Measurements from ENCODE around the gene FAM83E. TPM values are rescaled to one million over a fixed set of nuclear protein-coding genes. Genes with fewer than 3 reads are reported as not detected.

The FAM83E gene
- total RNA-seq, 2 donors from 2014 or later = 3.5 to 13.7 TPM

DNA sequence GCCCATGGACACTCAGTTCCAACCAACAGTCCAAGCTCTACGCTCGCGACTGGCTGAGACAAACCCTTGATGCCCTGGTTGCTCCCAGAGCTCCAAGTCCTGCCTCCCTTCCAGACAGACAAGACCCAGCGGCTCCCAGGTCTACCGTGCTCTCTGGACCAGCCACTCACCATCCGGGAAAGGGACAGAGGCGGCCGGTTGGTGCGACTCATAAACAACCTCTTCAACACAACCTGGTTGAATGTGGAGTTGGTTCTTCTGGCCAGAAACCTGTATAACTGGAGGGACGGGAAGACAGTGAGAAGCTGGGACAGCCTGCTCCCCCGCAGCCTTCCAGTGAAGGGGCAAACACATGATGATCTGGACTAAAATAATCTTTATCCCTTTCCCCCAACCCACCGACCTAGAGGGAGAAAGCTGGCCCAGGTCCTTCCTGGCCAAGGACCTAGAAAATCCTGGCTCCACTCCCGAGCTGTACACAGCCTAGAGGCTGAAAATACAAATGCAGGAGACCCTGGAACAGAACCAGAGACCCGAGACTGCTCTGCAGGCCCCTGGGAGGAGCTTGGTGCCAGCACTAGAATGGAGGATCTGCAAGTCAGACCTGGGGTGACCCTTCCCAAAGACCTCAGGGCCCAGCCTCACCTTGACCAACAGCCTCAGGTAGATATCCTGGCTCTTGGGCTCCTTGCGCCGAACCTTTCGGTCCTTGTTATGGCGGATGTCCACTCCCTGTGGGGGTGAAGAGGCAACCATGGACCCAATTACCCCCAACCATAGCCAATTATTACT lies 2.5 kb upstream of the FAM83E start:
- peak overlapping the region; percentile 97 to 99 for H3K27ac Mint-ChIP-seq
- peaks cover 12% of the 10 kb centered on the region for H3K36me3 Mint-ChIP-seq
- H3K4me1 Mint-ChIP-seq (ENCODE audit: low read depth in 2 of 2) = peaks cover 41 to 46% of the 10 kb centered on the region in 2 donors
- H3K27me3 Mint-ChIP-seq = no peaks in the 10 kb centered on the region
- peak overlapping the region; percentile 96 for H3K4me3 Mint-ChIP-seq
- no peak for ATAC-seq
- no peak for DNase-seq (ENCODE audit: low spot score)
- H3K9me3 Mint-ChIP-seq = no peaks in the 10 kb centered on the region

DNA sequence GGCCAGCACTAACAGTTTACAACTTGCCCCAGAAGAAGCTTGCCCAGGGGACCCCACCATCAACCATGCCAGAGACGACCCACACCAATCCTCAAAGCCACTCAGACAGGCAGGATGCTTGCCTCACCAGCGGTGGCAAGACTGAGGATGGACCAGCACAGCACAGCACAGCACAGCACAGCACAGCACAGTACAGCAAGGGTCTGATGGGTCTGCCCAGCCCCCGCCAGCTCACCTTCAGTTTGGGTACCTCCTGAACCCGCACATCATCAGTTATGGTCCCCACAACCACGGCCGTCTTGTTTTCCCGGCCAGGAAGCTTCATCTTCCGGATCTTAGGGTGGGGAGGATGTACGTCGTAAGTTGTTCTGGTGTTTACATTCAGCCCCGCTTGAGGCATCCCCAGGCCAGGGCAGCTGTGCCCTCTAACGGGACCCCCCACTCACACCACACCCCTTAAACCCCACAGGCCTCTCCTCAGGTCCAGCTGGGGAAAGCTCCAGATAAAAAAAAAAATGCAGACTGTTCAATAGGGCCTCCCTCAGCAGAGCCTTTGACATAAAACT lies 1.7 kb upstream of the FAM83E start:
- Mint-ChIP-seq H3K4me1 (ENCODE audit: low read depth in 2 of 2) (peaks cover 39 to 44% of the 10 kb centered on the region in 2 donors), H3K9me3 (no peaks in the 10 kb centered on the region), H3K27me3 (no peaks in the 10 kb centered on the region), H3K4me3 (peak overlapping the region; percentile 96), H3K27ac (peak overlapping the region; percentile 97 to 99), H3K36me3 (peaks cover 12% of the 10 kb centered on the region)
- DNase-seq (ENCODE audit: low spot score) (no peak), ATAC-seq (no peak)

DNA sequence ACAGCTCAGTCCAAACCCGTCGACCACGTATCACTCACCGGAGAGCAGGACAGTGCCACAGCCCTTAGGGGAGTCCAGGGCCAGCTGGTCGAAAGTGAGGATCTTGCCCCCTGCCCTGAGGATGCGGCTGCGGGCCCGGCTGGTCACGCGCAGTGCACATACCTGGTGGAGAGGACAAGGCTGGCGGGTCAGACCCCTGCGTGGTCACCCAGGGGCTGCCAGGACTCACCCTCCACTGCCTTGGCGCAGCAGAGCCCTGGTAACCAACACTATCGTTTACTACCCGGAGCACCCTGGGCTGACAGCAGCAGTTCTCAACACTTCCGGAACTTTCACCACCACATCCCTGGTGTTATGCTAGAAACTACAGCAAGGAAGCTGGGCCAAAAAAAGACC lies 1.2 kb upstream of the FAM83E start:
- peaks cover 12% of the 10 kb centered on the region for H3K36me3 Mint-ChIP-seq
- peak overlapping the region; percentile 96 for H3K4me3 Mint-ChIP-seq

DNA sequence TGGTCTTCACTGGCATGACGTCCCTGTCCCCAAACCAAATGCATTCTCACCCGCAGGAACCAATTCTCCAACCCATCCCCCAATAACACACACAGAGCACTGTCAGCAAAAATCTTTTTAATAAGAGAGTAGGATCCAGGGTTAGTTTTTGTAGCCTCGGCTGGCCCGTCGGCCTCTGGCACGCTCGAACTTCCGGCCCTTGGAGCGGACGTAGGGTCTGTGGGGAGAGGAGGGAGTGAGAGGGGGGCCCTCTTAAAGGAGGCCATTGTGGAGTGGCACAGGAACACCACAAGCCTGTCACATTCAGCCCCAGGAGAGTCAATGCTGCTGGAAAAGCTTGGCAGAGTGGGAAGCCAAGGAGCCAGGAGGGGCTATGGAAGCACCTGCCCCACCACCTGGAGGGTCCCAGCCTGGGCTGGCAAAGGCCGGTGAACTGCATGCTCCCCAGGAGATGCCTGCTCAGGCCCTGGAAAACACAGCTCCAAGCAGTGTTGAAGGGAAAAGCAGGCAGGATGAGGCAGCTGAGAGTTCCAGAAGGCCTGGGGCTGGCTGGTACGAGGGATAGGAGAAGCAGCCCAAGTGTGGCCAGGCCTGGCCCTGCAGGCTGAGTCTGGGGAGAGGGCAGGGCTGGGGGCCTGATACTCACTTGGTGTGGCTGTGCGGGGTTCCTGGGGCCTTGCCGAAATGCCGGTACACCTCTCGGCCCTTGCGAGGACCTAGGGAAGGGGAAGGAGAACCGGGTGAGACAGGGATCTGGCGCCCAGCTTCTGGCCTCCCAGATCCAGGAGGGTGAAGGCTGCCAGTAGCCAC lies 560 bp upstream of the FAM83E start:
- no peak for ATAC-seq
- Mint-ChIP-seq H3K27me3 (no peaks in the 10 kb centered on the region), H3K27ac (no peak overlapping the region), H3K4me1 (ENCODE audit: low read depth in 2 of 2) (peaks cover 36 to 40% of the 10 kb centered on the region in 2 donors), H3K4me3 (no peak overlapping the region), H3K36me3 (peaks cover 12% of the 10 kb centered on the region), H3K9me3 (no peaks in the 10 kb centered on the region)
- DNase-seq (ENCODE audit: low spot score) = no peak

More for the DNA sequence above, 1.2 kb upstream of the FAM83E start:
- peak overlapping the region; percentile 97 to 99 for H3K27ac Mint-ChIP-seq
- no peaks in the 10 kb centered on the region for H3K27me3 Mint-ChIP-seq
- ATAC-seq (no peak), DNase-seq (ENCODE audit: low spot score) (no peak)
- H3K9me3 Mint-ChIP-seq = no peaks in the 10 kb centered on the region
- peaks cover 36 to 40% of the 10 kb centered on the region in 2 donors for H3K4me1 Mint-ChIP-seq (ENCODE audit: low read depth in 2 of 2)

DNA sequence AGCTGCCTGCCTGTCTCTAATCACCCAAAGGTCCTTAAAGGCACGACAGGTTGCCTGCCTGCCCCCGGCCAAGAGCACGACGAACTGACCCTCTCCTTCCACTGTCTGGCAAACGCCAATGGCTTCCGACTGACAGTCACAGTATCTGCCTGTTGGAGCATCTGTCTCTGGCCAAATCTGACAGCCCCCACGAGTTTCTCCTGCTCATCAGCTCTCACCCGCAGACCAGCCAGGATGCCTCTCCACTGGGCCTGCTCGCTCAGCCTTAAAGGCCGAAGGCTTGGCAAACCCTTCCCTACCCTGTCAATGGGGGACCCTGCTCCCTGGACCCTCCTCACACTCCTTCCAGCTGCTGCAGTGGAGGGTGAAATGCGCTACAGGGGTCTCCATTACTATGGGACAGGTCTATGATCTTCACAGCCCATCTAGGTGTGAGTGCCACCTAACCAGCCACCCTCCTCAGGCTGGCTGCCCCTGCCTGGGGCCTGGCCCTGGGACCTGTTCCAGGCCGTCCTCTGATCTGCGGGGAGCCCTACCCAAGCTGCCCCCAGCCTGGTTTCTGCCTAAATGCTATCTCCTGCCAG lies 932 bp downstream of the FAM83E start:
- ATAC-seq = peak in 1 of 2 donors; percentile 0
- DNase-seq (ENCODE audit: low spot score) = no peak
- H3K27me3 Mint-ChIP-seq = no peaks in the 10 kb centered on the region
- H3K4me1 Mint-ChIP-seq (ENCODE audit: low read depth in 2 of 2) = peaks cover 26 to 27% of the 10 kb centered on the region in 2 donors
- no peak overlapping the region for H3K4me3 Mint-ChIP-seq
- H3K9me3 Mint-ChIP-seq = no peaks in the 10 kb centered on the region
- H3K27ac Mint-ChIP-seq = peak overlapping the region in 1 of 2 donors; percentile 71
- peaks cover 12% of the 10 kb centered on the region for H3K36me3 Mint-ChIP-seq

DNA sequence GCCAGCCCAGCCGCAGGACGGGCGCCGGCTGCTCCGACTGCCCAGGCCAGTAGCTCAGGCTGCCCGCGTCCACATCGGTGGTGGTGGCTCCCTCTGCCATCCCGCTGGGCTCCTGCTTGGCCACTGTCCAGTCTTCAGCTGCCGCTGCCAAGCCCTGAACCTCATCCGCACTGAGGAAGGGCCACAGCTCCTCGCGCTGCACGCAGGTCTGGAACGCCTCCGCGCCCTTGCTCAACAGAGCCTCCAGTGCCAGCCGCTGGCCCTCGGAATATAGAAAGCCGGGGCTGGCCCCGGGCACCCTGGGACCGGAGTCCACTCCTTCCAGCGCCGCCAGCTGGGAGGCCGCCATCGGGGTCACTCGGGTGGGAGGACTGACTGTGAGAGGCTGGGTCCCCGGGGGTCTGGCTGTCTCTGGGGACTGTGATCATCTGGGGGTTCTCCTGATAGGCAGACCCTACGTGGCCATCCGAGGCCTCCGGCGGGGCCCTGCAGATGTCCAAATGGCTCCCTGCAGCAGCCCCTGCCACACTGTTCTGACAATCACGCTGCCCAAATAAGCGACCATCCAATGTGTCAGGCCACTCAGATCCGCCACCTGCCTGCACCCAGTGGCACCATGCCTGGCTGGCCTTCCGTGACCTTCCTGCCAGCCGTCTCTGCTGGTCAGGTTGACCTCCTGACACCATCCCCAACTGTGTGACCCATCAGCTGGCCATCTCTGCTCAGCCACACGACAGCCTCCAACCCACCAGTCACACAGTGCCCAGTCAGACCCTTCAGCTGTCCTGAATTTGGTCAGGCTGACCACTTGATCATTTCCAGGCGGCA lies 1.6 kb downstream of the FAM83E start:
- Mint-ChIP-seq H3K27ac (peak overlapping the region in 1 of 2 donors; percentile 71), H3K27me3 (no peaks in the 10 kb centered on the region), H3K4me1 (ENCODE audit: low read depth in 2 of 2) (peaks cover 21% of the 10 kb centered on the region in 2 donors), H3K36me3 (peaks cover 5% of the 10 kb centered on the region), H3K4me3 (no peak overlapping the region), H3K9me3 (no peaks in the 10 kb centered on the region)
- ATAC-seq (peak; percentile 3 to 17), DNase-seq (ENCODE audit: low spot score) (no peak)

DNA sequence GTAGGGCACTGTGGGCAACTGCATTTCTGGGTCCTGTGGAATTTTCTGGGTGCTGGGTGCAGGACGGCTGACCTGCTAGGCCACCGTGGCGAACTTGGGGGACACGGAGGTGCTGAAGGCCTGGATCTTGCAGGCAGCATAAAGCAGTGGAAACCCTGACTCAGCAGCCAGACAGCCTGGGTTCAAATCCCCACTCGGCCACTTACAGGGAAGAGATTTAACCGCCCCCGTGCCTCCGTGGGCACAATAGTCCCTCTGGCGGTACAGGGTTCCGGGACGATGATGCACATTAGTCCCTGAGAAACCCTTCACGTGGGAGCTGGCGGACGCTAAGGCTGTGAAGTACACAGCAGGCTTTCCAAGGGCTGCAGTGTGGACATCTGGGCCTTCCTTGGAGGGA lies 3.0 kb downstream of the FAM83E start:
- no peak overlapping the region for H3K4me3 Mint-ChIP-seq
- H3K36me3 Mint-ChIP-seq = no peaks in the 10 kb centered on the region
- H3K4me1 Mint-ChIP-seq (ENCODE audit: low read depth in 2 of 2) = peaks cover 12 to 16% of the 10 kb centered on the region in 2 donors
- no peaks in the 10 kb centered on the region for H3K27me3 Mint-ChIP-seq
- H3K27ac Mint-ChIP-seq = no peak overlapping the region
- no peak for ATAC-seq
- DNase-seq (ENCODE audit: low spot score) = no peak
- no peaks in the 10 kb centered on the region for H3K9me3 Mint-ChIP-seq

DNA sequence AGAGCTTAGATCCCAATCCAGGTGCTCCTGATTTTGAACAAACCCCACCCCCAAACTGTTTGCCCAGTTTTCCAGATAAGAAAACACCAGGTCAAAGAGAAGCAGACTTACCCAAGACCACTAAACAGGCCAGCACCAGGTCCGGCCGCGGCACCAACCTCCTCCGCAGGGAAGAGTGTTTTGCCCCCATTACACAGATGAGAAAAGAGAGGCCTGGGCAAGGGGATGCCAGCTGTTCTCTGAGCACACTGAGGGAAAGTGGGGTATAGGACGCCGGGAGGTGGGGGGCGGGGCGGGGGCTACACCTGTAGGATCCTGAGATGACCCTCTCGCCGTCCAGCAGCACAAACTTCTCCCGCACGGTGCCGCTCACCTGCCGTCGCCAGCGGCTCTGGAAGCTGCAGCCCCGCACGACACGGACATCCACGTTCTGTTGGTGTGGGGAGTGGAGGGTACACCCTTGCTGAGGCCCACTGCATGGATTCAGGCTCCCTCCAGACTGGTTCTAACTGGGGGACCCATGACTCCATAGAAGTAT lies 5.2 kb downstream of the FAM83E start:
- no peak for DNase-seq (ENCODE audit: low spot score)
- Mint-ChIP-seq H3K4me3 (no peak overlapping the region), H3K36me3 (no peaks in the 10 kb centered on the region), H3K27ac (no peak overlapping the region), H3K9me3 (no peaks in the 10 kb centered on the region), H3K27me3 (no peaks in the 10 kb centered on the region), H3K4me1 (ENCODE audit: low read depth in 2 of 2) (peaks cover 6% of the 10 kb centered on the region in 2 donors)
- no peak for ATAC-seq

DNA sequence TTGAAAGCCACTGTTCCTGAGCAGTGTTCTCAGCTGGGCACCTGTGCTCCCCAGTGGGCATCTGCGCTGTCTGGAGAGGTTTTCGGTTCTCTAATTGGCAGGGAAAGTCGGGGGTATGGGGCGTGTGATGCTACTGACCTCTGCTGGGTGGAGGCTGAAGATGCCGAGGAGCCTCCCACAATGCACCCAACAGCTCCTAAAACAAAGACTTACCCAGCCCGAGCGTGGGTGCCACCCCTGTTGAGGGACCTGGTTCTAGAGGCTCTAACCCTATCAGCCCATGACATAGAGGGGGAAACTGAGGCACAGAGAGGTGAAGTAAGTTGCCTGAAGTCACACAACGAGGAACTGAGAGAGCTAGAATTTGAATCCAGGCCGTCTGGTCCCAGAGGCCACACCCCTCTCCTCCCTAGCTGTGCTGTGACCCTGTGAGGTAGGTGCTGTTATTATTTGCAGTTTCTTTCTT lies 6.0 kb downstream of the FAM83E start:
- ATAC-seq = peak; percentile 48 to 56
- Mint-ChIP-seq H3K9me3 (no peaks in the 10 kb centered on the region), H3K27me3 (no peaks in the 10 kb centered on the region), H3K36me3 (no peaks in the 10 kb centered on the region), H3K27ac (no peak overlapping the region), H3K4me3 (no peak overlapping the region), H3K4me1 (ENCODE audit: low read depth in 2 of 2) (peaks cover 3% of the 10 kb centered on the region in 2 donors)
- no peak for DNase-seq (ENCODE audit: low spot score)

DNA sequence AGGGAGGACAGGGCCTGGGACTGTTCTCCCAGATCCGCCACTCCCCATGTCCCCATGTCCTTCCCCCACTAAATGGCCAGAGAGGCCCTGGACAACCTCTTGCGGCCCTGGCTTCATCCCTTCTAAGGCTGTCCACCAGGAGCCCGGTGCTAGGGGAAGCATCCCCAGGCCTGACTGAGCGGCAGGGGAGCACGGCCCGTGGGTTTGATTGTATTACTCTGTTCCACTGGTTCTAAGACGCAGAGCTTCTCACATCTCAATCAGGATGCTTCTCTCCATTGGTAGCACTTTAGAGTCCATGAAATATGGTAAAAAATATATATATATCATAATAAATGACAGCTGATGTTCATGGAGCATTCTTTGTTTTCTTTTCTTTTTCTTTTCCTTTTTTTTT lies 7.5 kb downstream of the FAM83E start:
- ATAC-seq (no peak), DNase-seq (ENCODE audit: low spot score) (no peak)
- H3K36me3 Mint-ChIP-seq = no peaks in the 10 kb centered on the region
- H3K4me3 Mint-ChIP-seq = no peak overlapping the region
- H3K27ac Mint-ChIP-seq = no peak overlapping the region
- no peaks in the 10 kb centered on the region for H3K4me1 Mint-ChIP-seq (ENCODE audit: low read depth in 2 of 2)
- no peaks in the 10 kb centered on the region for H3K9me3 Mint-ChIP-seq
- no peaks in the 10 kb centered on the region for H3K27me3 Mint-ChIP-seq

DNA sequence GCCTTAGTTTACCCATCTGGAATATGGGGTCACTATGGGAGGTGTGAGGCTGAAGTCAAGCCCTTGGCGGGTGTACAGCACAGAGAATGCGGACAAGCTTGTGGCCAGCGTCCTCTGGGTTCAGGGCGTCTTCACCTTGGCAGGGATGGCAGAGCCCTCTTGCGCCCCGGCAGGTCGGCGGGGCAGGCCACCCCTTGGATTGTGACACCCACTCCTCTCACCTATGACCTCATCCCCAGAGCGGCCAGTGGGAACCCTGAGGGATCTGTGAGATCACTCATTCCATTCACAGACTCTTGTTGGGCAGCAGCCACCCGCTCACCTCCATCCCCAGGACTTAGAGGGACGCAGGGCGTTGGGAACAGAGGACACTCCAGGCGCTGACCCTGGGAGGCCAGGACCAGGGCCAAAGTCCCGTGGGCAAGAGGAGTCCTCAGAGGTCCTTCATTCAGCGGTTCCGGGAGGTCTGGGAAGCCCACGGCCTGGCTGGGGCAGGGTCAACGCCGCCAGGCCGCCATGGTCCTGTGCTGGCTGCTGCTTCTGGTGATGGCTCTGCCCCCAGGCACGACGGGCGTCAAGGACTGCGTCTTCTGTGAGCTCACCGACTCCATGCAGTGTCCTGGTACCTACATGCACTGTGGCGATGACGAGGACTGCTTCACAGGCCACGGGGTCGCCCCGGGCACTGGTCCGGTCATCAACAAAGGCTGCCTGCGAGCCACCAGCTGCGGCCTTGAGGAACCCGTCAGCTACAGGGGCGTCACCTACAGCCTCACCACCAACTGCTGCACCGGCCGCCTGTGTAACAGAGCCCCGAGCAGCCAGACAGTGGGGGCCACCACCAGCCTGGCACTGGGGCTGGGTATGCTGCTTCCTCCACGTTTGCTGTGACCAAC lies 8.2 kb downstream of the FAM83E start, which contains the start of gene SPACA4:
Gene SPACA4 (plus strand): TSS at position 280 of the 896 bp plus-strand sequence. CDS start 237 bp downstream, at position 517.
- Mint-ChIP-seq H3K27ac (no peak within 1 kb of the TSS), H3K4me1 (ENCODE audit: low read depth in 2 of 2) (no peaks in the 10 kb centered on the region), H3K9me3 (no peaks in the 10 kb centered on the region), H3K27me3 (no peaks in the 10 kb centered on the region), H3K4me3 (no peak within 1 kb of the TSS), H3K36me3 (no peaks in the 10 kb centered on the region)
- DNase-seq (ENCODE audit: low spot score) = no peak
- peak in 1 of 2 donors; percentile 20 for ATAC-seq

DNA sequence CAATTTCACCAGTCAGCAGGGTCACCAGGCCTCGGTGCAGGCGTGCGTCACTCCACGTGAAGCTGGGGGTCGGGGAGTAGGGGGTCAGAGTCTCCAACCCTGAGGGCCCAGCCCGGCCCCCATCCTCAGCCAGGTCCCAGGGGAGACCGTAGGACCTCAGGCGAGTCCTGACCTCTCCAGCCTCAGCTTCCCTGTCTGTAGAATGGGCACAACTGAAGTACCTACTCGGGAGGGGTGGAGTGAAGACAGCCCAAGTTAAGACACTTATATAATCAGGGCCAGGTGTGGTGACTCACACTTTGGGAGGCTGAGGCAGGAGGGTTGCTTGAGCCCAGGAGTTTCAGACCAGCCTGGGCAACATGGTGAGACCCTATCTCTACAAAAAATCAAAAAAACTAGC lies 11.0 kb downstream of the FAM83E start:
- ATAC-seq (no peak), DNase-seq (ENCODE audit: low spot score) (no peak)
- no peak overlapping the region for H3K4me3 Mint-ChIP-seq
- H3K36me3 Mint-ChIP-seq = no peaks in the 10 kb centered on the region
- no peak overlapping the region for H3K27ac Mint-ChIP-seq
- no peaks in the 10 kb centered on the region for H3K9me3 Mint-ChIP-seq
- H3K4me1 Mint-ChIP-seq (ENCODE audit: low read depth in 2 of 2) = no peaks in the 10 kb centered on the region
- no peaks in the 10 kb centered on the region for H3K27me3 Mint-ChIP-seq

Data from natural killer cell treated with Interleukin-12 subunit alpha and Interleukin-12 subunit beta and Interleukin-15 and Interleukin-18, amount 100 ng/mL, for 72 hours (primary cell).